Activated CD4-positive, alpha-beta T cell treated with anti-CD3 and anti-CD28 coated beads for 36 hours (primary cell): ENCODE measurements around the gene FUS. TPM values are rescaled to one million over a fixed set of nuclear protein-coding genes. Genes with fewer than 3 reads are reported as not detected.

Source experiments
- ATAC-seq: fragments of 200-7000 bp; cut with Tn5 transposase; one replicate; pipeline ENCODE4 v1.10.0; 2021; ENCODE audit warnings: mild to moderate bottlenecking, moderate library complexity
- CTCF ChIA-PET: fragments of 350-600 bp; sonication (Branson Sonifier 250); formaldehyde crosslinking; loops from one replicate; lab custom pipeline; 2021; ENCODE audit warnings: antibody characterized with exemption; lab: Charles Lee
- POLR2A ChIA-PET: fragments of 350-600 bp; sonication (Branson Sonifier 250); formaldehyde crosslinking; loops from one replicate; lab custom pipeline; 2021; ENCODE audit warnings: antibody characterized with exemption, inconsistent platforms; lab: Charles Lee
- DNase-seq: peaks from one replicate; pipeline ENCODE4 v3.0.0-alpha.2; 2020
- H3K27ac Mint-ChIP-seq: one replicate; pipeline ENCODE4 v1.8.0; 2021; ENCODE audit warnings: mixed read lengths
- H3K27me3 Mint-ChIP-seq: one replicate; pipeline ENCODE4 v1.8.0; 2021; ENCODE audit warnings: mixed read lengths
- H3K36me3 Mint-ChIP-seq: one replicate; pipeline ENCODE4 v1.8.0; 2021; ENCODE audit warnings: low read depth, mixed read lengths
- H3K4me1 Mint-ChIP-seq: one replicate; pipeline ENCODE4 v1.8.0; 2021; ENCODE audit warnings: mixed read lengths
- H3K4me3 Mint-ChIP-seq: one replicate; pipeline ENCODE4 v1.8.0; 2021; ENCODE audit warnings: mild to moderate bottlenecking, moderate library complexity, mixed read lengths
- H3K9me3 Mint-ChIP-seq: one replicate; pipeline ENCODE4 v1.8.0; 2021; ENCODE audit warnings: low read depth, mixed read lengths
- intact Hi-C, 2 experiments: fragments of 100-400 bp; cut with DNase I in 1 of 2; cut with micrococcal nuclease in 1 of 2; formaldehyde crosslinking; loops; one replicate each; pipeline versions ENCODE4 v1.14.2 to v1.15.1; 2022 to 2024; cut with DNase I, micrococcal nuclease
- total RNA-seq, 2 experiments: library from RNA; stranded (reverse); gene quantifications; one replicate each; pipeline ENCODE4 v1.2.3, GENCODE V29; 2021

Gene FUS
- total RNA-seq, 2 experiments from 2014 or later, result 647 to 648 TPM

DNA sequence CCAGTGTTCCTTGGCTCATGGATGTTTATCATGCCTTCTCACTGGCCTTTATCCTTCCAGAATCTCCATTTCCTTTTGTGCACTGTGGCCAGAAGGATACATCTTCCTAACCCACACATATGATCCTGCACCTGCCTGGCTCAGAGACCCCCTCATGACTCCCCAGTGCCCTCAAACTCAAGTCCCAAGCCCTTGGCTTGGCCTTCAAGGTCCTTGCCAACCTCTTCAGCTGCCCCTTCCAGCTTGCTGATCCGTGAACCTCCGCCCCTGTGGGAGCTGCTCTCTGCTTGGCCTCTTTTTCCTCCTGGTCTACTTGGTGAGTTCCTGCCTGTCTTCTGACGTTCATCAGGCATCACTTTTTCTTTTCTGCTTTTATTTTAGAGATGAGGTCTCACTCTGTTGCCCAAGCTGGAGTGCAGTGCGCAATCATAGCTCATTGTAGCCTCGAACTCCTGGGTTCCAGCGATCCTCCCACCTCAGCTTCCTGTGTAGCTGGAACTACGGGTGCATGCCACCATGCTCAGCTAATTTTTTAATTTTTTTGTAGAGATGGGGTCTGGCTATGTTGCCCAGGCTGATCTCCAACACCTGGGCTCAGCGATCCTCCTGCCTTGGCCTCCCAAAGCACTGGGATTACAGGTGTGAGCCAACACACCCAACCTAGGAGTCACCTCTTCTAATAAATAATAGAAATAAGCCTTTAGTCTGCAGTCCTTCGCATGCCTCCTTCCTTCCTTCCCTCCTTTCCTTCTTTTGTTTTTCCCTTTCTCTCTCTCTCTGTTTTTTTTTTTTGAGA is 25.1 kb downstream of the FUS start:
- intact Hi-C loops, result loop anchor here in 1 of 2 experiments (5.0 kb wide), 3 partner anchors 182 to 662 kb away; partner anchors contain the start of gene ZNF843
- Mint-ChIP-seq H3K36me3 (peaks cover 3% of the 10 kb centered on the region), H3K27me3 (peaks cover 3% of the 10 kb centered on the region), H3K27ac (no peak overlapping the region), H3K4me1 (peaks cover 26% of the 10 kb centered on the region), H3K4me3 (no peak overlapping the region), H3K9me3 (no peaks in the 10 kb centered on the region)
- DNase-seq, result no peak
- ChIA-PET POLR2A (interaction anchor here (0.6 kb wide), 1 partner anchor 61 kb away, joined by 4 read pairs; no protein-coding TSS in a partner anchor), CTCF (no interaction called here)
- no peak for ATAC-seq

GRCh38 chr16:31206776-31207175 is 26.8 kb downstream of the FUS start:
- Mint-ChIP-seq H3K4me3 (no peak overlapping the region), H3K4me1 (peaks cover 14% of the 10 kb centered on the region), H3K36me3 (no peaks in the 10 kb centered on the region), H3K27me3 (peaks cover 5% of the 10 kb centered on the region), H3K9me3 (no peaks in the 10 kb centered on the region), H3K27ac (no peak overlapping the region)
- intact Hi-C loops, result no loop called here
- ChIA-PET CTCF (no interaction called here), POLR2A (interaction anchor here (1.3 kb wide), 1 partner anchor 9 kb away, joined by 5 read pairs; no protein-coding TSS in a partner anchor)
- DNase-seq (no peak), ATAC-seq (no peak)

- H3K4me1 Mint-ChIP-seq, result peaks cover 23% of the 10 kb centered on the region
- ATAC-seq, result no peak
- intact Hi-C loops, result loop anchor here in 1 of 2 experiments (10.0 kb wide), 4 partner anchors 51 to 651 kb away; partner anchors contain the start of gene ITGAX
- H3K9me3 Mint-ChIP-seq, result no peaks in the 10 kb centered on the region
- H3K27me3 Mint-ChIP-seq, result peaks cover 38% of the 10 kb centered on the region
- H3K27ac Mint-ChIP-seq, result no peak overlapping the region
- no peak for DNase-seq
- no peaks in the 10 kb centered on the region for H3K36me3 Mint-ChIP-seq
- CTCF ChIA-PET, result no interaction called here
- H3K4me3 Mint-ChIP-seq, result no peak overlapping the region
- POLR2A ChIA-PET, result interaction anchor here (0.6 kb wide), 1 partner anchor 13 kb away, joined by 3 read pairs; no protein-coding TSS in a partner anchor
Measured at GRCh38 chr16:31213342-31213741, 33.4 kb downstream of the FUS start.

DNA sequence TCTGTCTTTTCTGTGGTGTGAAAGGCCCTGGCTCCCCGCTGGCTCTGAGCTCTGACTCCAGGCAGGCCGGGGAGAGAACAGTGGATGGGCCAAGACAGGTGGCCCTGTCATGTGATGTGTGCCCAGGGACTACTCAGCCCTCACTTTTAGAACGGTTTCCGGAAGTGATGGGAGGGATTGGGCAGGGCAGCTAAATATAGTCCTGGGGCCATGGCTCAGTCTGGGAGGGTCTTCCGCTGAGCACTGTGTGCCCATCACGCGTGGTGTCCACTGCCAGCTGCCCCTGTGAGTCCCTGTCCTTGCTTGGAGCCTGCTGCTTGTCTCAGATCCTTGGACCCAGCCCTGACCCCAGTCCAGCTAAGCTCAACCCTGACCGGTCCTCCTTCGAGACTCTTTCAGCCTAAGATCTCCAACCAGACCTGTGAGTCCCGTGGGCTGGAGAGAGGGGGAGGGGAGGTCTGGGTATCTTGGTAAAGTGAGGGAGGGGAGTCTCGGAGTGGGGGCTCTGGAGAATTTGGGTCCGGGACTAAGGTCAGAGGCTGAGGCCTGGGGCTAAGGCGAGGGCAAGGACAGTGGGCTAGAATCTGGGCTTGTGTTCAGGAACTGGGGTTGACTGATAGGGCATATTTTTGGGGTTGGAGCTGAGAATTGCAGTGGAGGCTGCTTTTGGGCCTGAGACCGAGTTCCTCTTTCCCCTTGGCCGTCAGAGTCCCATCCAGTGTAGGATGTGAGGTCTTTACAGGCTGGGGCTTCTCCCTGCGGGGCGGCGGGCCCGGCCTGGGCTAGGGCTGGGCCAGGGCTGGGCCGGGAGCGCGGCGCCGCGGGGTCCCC is 34.2 kb downstream of the FUS start, which contains the start of gene TRIM72:
TRIM72 (plus strand) TSS at position 243 of the 831 bp plus-strand sequence. CDS start 620 bp downstream, outside the sequence.
- peaks cover 44% of the 10 kb centered on the region for H3K27me3 Mint-ChIP-seq
- H3K36me3 Mint-ChIP-seq, result no peaks in the 10 kb centered on the region
- H3K4me3 Mint-ChIP-seq, result peak within 1 kb of the TSS; percentile 52
- intact Hi-C loops, result loop anchor here in 1 of 2 experiments (10.0 kb wide), 4 partner anchors 51 to 651 kb away; partner anchors contain the start of gene ITGAX
- ChIA-PET POLR2A (interaction anchor here (0.6 kb wide), 1 partner anchor 14 kb away, joined by 3 read pairs; no protein-coding TSS in a partner anchor), CTCF (interaction anchor here (1.0 kb wide), 1 partner anchor 71 kb away, joined by 3 read pairs; no protein-coding TSS in a partner anchor)
- no peak for ATAC-seq
- H3K4me1 Mint-ChIP-seq, result peaks cover 23% of the 10 kb centered on the region
- H3K27ac Mint-ChIP-seq, result no peak within 1 kb of the TSS
- no peak for DNase-seq
- no peaks in the 10 kb centered on the region for H3K9me3 Mint-ChIP-seq

GRCh38 chr16:31214708-31215286 is 34.9 kb downstream of the FUS start:
- H3K36me3 Mint-ChIP-seq, result no peaks in the 10 kb centered on the region
- H3K4me3 Mint-ChIP-seq, result peak overlapping the region; percentile 52
- ChIA-PET CTCF (interaction anchor here (1.0 to 1.4 kb wide), 2 partner anchors 14 to 72 kb away, joined by 3 to 7 read pairs; no protein-coding TSS in a partner anchor), POLR2A (interaction anchor here (0.6 kb wide), 1 partner anchor 116 kb away, joined by 4 read pairs; no protein-coding TSS in a partner anchor)
- H3K9me3 Mint-ChIP-seq, result no peaks in the 10 kb centered on the region
- ATAC-seq, result no peak
- no peak overlapping the region for H3K27ac Mint-ChIP-seq
- H3K27me3 Mint-ChIP-seq, result peaks cover 44% of the 10 kb centered on the region
- intact Hi-C loops, result loop anchor here in 1 of 2 experiments (10.0 kb wide), 4 partner anchors 50 to 650 kb away; partner anchors contain the start of gene ITGAX
- no peak for DNase-seq
- H3K4me1 Mint-ChIP-seq, result peaks cover 23% of the 10 kb centered on the region

DNA sequence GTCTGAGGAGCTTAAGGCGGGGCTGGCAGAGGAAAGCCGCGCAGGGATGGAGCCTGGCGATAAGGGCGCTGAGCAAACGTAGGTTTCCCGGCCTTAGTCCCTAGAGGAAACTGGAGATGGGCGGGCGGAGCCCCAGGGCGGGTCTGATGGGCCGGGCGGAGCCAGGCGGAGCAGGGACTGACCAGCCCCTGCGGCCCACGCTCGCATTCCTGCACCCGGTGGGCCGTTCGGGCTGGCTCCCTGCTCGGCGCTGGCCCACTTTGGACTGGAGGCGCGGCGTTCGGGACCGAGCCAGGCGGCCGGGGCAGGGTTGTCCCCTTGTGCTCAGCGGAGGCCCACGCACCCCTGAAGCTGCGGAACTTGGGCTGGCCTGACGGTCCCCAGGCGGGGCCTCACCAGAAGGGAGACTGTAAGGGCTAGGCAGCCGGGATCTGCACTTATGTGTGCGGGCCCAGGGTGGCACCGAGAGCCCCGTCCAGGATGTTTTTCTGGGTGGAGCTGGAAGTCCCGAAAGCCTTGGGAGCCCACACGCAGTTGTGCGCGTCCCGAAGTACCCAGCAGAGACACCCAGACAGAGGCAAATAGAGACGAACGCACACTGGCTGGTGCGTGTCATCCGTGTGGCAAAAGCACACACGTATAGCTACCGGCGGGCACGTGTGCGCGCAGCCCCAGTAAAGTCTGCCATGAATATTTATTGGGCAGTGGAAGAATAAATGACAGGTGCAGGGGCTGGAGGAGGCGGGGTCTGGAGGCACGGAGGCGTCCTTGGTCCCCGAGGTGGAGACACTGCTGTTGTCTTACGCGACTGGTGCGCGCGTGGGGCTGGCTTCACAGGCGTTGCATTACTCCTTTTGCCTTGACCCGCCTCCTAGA is 35.6 kb downstream of the FUS start:
- Mint-ChIP-seq H3K9me3 (no peaks in the 10 kb centered on the region), H3K4me3 (peak overlapping the region; percentile 52), H3K36me3 (no peaks in the 10 kb centered on the region), H3K4me1 (peaks cover 23% of the 10 kb centered on the region), H3K27me3 (peaks cover 44% of the 10 kb centered on the region), H3K27ac (no peak overlapping the region)
- POLR2A ChIA-PET, result interaction anchor here (0.6 to 1.7 kb wide), 2 partner anchors 12 to 116 kb away, joined by 4 to 13 read pairs; partner anchors contain the start of gene PYCARD
- CTCF ChIA-PET, result interaction anchor here (0.6 to 1.4 kb wide), 4 partner anchors 15 to 167 kb away, joined by 3 to 7 read pairs (median 3); no protein-coding TSS in a partner anchor
- intact Hi-C loops, result loop anchor here (2.0 to 10.0 kb wide), 5 partner anchors 49 to 649 kb away; partner anchors contain the start of gene ITGAX (in 1 of the 2)
- ATAC-seq (peak; percentile 45), DNase-seq (peak; percentile 45)

DNA sequence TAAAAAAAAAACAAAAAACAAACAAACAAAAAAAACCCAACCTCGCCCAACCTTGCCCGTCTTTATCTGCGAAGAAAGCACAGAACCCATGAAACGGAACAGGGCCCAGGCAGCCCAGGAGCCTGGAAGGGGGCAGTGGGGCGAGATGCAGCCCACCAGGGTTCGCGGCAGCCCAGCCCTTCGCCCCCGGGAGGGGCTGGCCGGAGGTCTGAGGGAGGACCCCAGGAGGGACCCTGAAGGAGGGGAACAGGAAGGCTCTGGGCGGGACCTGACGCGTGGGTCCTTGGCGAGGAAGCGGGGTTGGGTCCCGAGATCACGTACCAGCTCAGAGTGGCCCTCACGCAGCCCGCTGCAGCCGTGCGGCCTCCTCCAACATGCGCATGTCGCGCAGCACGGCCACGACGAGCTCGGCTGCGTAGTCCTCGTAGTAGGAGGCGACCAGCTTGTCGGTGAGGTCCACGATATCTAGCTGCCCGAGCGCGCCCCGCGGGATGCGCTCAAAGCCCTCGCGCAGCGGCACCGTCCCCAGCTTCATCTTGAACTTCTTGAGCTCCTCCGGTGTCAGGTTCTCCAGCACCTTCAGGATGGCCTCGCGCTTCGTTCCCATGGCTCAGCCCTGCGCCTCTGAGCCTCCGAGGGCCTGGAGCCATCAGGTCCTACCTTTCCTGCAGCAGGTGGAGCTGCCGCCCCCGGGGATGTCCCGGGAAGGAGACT is 36.6 kb downstream of the FUS start, which contains the start of gene PYDC1:
PYDC1 (minus strand) TSS at position 714 of the 714 bp plus-strand sequence; CDS start at position 607, 107 bp downstream.
- peaks cover 53% of the 10 kb centered on the region for H3K27me3 Mint-ChIP-seq
- ATAC-seq, result no peak

DNA sequence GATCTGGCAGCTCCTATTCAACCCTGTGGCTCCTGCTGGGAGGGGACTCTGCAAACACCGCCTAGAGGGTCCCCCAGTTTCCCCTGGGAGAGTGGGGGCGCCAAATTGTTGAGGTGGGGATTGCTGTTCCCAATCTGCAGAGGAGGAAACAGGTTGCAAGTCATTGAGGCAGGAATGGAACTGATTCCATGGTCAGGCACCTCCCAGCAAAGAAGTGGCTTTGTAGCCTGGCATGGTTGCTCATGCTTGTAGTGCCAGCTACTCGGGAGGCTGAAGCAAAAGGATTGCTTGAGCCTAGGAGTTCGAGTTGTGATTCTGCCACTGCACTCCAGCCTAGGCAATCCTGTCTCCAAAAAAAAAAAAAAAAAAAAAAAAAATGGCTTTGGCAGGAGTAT is 37.2 kb downstream of the FUS start:
- no peaks in the 10 kb centered on the region for H3K9me3 Mint-ChIP-seq
- intact Hi-C loops, result loop anchor here (2.0 to 10.0 kb wide), 5 partner anchors 48 to 648 kb away; partner anchors contain the start of gene ITGAX (in 1 of the 2)
- peak overlapping the region; percentile 26 for H3K4me3 Mint-ChIP-seq
- H3K27ac Mint-ChIP-seq, result no peak overlapping the region
- ATAC-seq (no peak), DNase-seq (no peak)
- ChIA-PET CTCF (interaction anchor here (0.6 to 1.1 kb wide), 4 partner anchors 226 to 651 kb away, joined by 3 to 5 read pairs (median 3); partner anchors contain the start of gene ARMC5), POLR2A (interaction anchor here (0.7 to 1.7 kb wide), 4 partner anchors 14 to 186 kb away, joined by 3 to 13 read pairs (median 4); partner anchors contain the start of gene PYCARD)
- H3K4me1 Mint-ChIP-seq, result peaks cover 17% of the 10 kb centered on the region
- no peaks in the 10 kb centered on the region for H3K36me3 Mint-ChIP-seq
- H3K27me3 Mint-ChIP-seq, result peaks cover 50% of the 10 kb centered on the region

More for the DNA sequence above, 36.6 kb downstream of the FUS start, which contains the start of gene PYDC1:
- intact Hi-C loops, result loop anchor here (2.0 to 10.0 kb wide), 5 partner anchors 48 to 648 kb away; partner anchors contain the start of gene ITGAX (in 1 of the 2)
- DNase-seq, result peak; percentile 41
- Mint-ChIP-seq H3K9me3 (no peaks in the 10 kb centered on the region), H3K4me1 (peaks cover 21% of the 10 kb centered on the region), H3K27ac (peak within 1 kb of the TSS; percentile 10), H3K36me3 (no peaks in the 10 kb centered on the region), H3K4me3 (peak within 1 kb of the TSS; percentile 52)
- POLR2A ChIA-PET, result interaction anchor here (0.7 to 1.7 kb wide), 4 partner anchors 13 to 185 kb away, joined by 3 to 13 read pairs (median 4); partner anchors contain the start of gene PYCARD
- CTCF ChIA-PET, result interaction anchor here (0.6 to 1.1 kb wide), 5 partner anchors 146 to 652 kb away, joined by 3 to 5 read pairs (median 3); partner anchors contain the start of gene ARMC5
